HCT116 (cell line): ENCODE data around the gene CAP1. TPM values are rescaled to one million over a fixed set of nuclear protein-coding genes. Genes with fewer than 3 reads are reported as not detected.

Experiments used
- ATAC-seq: fragments of 200-7000 bp; cut with Tn5 transposase; 2 replicates; pipeline ENCODE4 v1.9.1; 2020; ENCODE audit warnings: mild to moderate bottlenecking, moderate library complexity
- BruUV-seq: library from RNA; stranded (reverse); fragments of 400-500 nt; replicated peaks from 2 replicates; lab custom pipeline; 2021; lab: Mats Ljungman, UMichigan
- CTCF ChIA-PET: fragments of 300-600 bp; sonication (Branson Sonifier 250); formaldehyde crosslinking; loops from one replicate; lab custom pipeline; 2021; ENCODE audit warnings: antibody characterized with exemption; lab: Charles Lee
- POLR2A ChIA-PET: fragments of 300-600, 350-600 bp; sonication (Branson Sonifier 250); formaldehyde crosslinking; loops from one replicate; lab custom pipeline; 2021; ENCODE audit warnings: antibody characterized with exemption; lab: Charles Lee
- RAD21 ChIA-PET, 2 experiments: fragments of 300-600 bp; sonication (Branson Sonifier 250); formaldehyde crosslinking; loops; one replicate each; lab custom pipeline; 2023; ENCODE audit warnings: low total read pairs in 2 of 2; ENCODE audit not compliant: uncharacterized antibody in 2 of 2, unreplicated experiment in 2 of 2, low non-redundant PET in 1 of 2; lab: Charles Lee
- DNase-seq: peaks from one replicate; pipeline ENCODE4 v3.0.0-alpha.2; 2010; ENCODE audit warnings: low read depth, low spot score
- H2AFZ ChIP-seq: fragments of 200-600 bp; shearing (Covaris generic), sonication (generic); 2 replicates; pipeline ENCODE4 v1.6.1; 2017; ENCODE audit warnings: low read depth, mixed run types, mixed read lengths, antibody characterized with exemption, low read length; ENCODE audit not compliant: poor library complexity, severe bottlenecking
- H3K27ac ChIP-seq: 2 replicates; pipeline ENCODE4 v1.5.1; 2012; ENCODE audit warnings: low read depth, low read length
- H3K27me3 ChIP-seq: fragments of 200-600 bp; sonication (generic); 2 replicates; pipeline ENCODE4 v1.6.1; 2016; ENCODE audit warnings: mixed run types, low read length, mixed read lengths; ENCODE audit not compliant: insufficient read depth
- H3K36me3 ChIP-seq, 2 experiments: fragments of 200-500 bp in 1 of 2; fragments of 200-600 bp in 1 of 2; sonication (Bioruptor generic) in 1 of 2; sonication (generic) in 1 of 2; 2 replicates each; pipeline versions ENCODE4 v1.5.1 to v1.6.1; 2014 to 2016; ENCODE audit warnings: low read length in 2 of 2, inconsistent platforms in 1 of 2, mixed read lengths in 1 of 2, mixed run types in 1 of 2; ENCODE audit not compliant: insufficient read depth in 2 of 2, control insufficient read depth in 1 of 2
- H3K4me1 ChIP-seq, 2 experiments: fragments of 200-600 bp in 1 of 2; sonication (generic) in 1 of 2; 2 replicates each; pipeline versions ENCODE4 v1.5.1 to v1.6.1; 2012 to 2017; ENCODE audit warnings: low read length in 2 of 2, inconsistent platforms in 1 of 2, mild to moderate bottlenecking in 1 of 2, mixed read lengths in 1 of 2, mixed run types in 1 of 2, moderate library complexity in 1 of 2; ENCODE audit not compliant: insufficient read depth in 2 of 2, control insufficient read depth in 1 of 2
- H3K4me2 ChIP-seq: fragments of 200-600 bp; sonication (generic); 2 replicates; pipeline ENCODE4 v1.6.1; 2017; ENCODE audit warnings: mixed run types, low read length, mixed read lengths
- H3K4me3 ChIP-seq, 2 experiments: fragments of 200-600 bp in 1 of 2; sonication (generic) in 1 of 2; replicated peaks in 1 of 2; 2 replicates each; pipeline ENCODE4 v1.5.1; 2011 to 2016; ENCODE audit warnings: low read length in 2 of 2, control low read depth in 1 of 2, low read depth in 1 of 2, mild to moderate bottlenecking in 1 of 2, mixed read lengths in 1 of 2, mixed run types in 1 of 2
- H3K79me2 ChIP-seq: fragments of 200-600 bp; sonication (generic); 2 replicates; pipeline ENCODE4 v1.6.1; 2017; ENCODE audit warnings: mild to moderate bottlenecking, mixed run types, low read length, moderate library complexity, mixed read lengths; ENCODE audit not compliant: insufficient read depth
- H3K9ac ChIP-seq: fragments of 200-600 bp; sonication (generic); 2 replicates; pipeline ENCODE4 v1.6.1; 2016; ENCODE audit warnings: low read length, mixed read lengths
- H3K9me2 ChIP-seq: fragments of 200-600 bp; sonication (generic), shearing (Covaris generic); 2 replicates; pipeline ENCODE4 v1.6.1; 2017; ENCODE audit warnings: mixed run types, mild to moderate bottlenecking, moderate library complexity; ENCODE audit not compliant: insufficient read depth
- H3K9me3 ChIP-seq, 2 experiments: fragments of 200-500 bp in 1 of 2; fragments of 200-600 bp in 1 of 2; sonication (Bioruptor generic) in 1 of 2; sonication (generic) in 1 of 2; 2 replicates each; pipeline ENCODE4 v1.6.1; 2014 to 2017; ENCODE audit warnings: low read length in 2 of 2, mixed read lengths in 2 of 2, inconsistent platforms in 1 of 2, low read depth in 1 of 2, mild to moderate bottlenecking in 1 of 2, mixed run types in 1 of 2, moderate library complexity in 1 of 2; ENCODE audit not compliant: control insufficient read depth in 1 of 2, insufficient read depth in 1 of 2
- H4K20me1 ChIP-seq: fragments of 200-600 bp; sonication (generic), shearing (Covaris generic); 2 replicates; pipeline ENCODE4 v1.6.1; 2017; ENCODE audit warnings: mixed run types, mild to moderate bottlenecking, moderate library complexity; ENCODE audit not compliant: insufficient read depth
- CBX3 ChIP-seq: IDR thresholded peaks from 2 replicates; pipeline ENCODE4 v1.6.1; 2012; ENCODE audit warnings: low read depth
- CEBPB ChIP-seq: IDR thresholded peaks from 2 replicates; pipeline ENCODE4 v1.6.1; 2012; ENCODE audit warnings: low read depth
- ELF1 ChIP-seq: IDR thresholded peaks from 2 replicates; pipeline ENCODE4 v1.6.1; 2012; ENCODE audit warnings: low read depth, borderline replicate concordance
- EZH2phosphoT487 ChIP-seq: fragments of 200-600 bp; IDR thresholded peaks from 2 replicates; pipeline ENCODE4 v1.6.1; 2018; ENCODE audit warnings: antibody characterized with exemption, borderline replicate concordance
- FOSL1 ChIP-seq: IDR thresholded peaks from 2 replicates; pipeline ENCODE4 v1.6.1; 2012; ENCODE audit warnings: low read depth
- SIN3A ChIP-seq: IDR thresholded peaks from 2 replicates; pipeline ENCODE4 v1.6.1; 2012; ENCODE audit warnings: low read depth
- TCF7L2 ChIP-seq: IDR thresholded peaks from 2 replicates; pipeline ENCODE4 v1.7.0; 2011; ENCODE audit warnings: borderline replicate concordance, inconsistent platforms; ENCODE audit not compliant: insufficient read depth, insufficient read length; ENCODE audit errors: extremely low read depth
- YY1 ChIP-seq: IDR thresholded peaks from 2 replicates; pipeline ENCODE4 v1.6.1; 2011; ENCODE audit warnings: low read length, low read depth, moderate library complexity, mild to moderate bottlenecking; ENCODE audit not compliant: insufficient replicate concordance; ENCODE audit errors: extremely low read depth
- ZNF274 ChIP-seq: fragments of 200-500 bp; sonication (Bioruptor generic); IDR thresholded peaks from 2 replicates; pipeline ENCODE4 v1.6.1; 2014; ENCODE audit warnings: mild to moderate bottlenecking, low read depth, low read length, inconsistent platforms
- intact Hi-C: fragments of 100-400 bp; cut with micrococcal nuclease; formaldehyde crosslinking; loops from 2 replicates; pipeline ENCODE4 v1.10.0; 2022
- total RNA-seq: library from RNA; stranded (reverse); gene quantifications from one replicate; pipeline ENCODE4 v1.2.1, GENCODE V29; 2021; ENCODE audit not compliant: unreplicated experiment
- TF ChIP-seq, protein P1 (sequence below): IDR thresholded peaks from 2 replicates; pipeline ENCODE4 v1.6.1; 2012
- TF ChIP-seq, protein P2 (sequence below), 3 experiments: fragments of 200-600 bp in 1 of 3; sonication (generic) in 1 of 3; IDR thresholded peaks in 2 of 3; conservative IDR thresholded peaks in 1 of 3; 2 replicates each; pipeline ENCODE4 v1.5.1; 2012 to 2017; ENCODE audit warnings: low read depth in 2 of 3, low read length in 2 of 3, antibody characterized with exemption in 1 of 3, borderline replicate concordance in 1 of 3, control low read depth in 1 of 3, mild to moderate bottlenecking in 1 of 3, mixed read lengths in 1 of 3, mixed run types in 1 of 3, moderate library complexity in 1 of 3; ENCODE audit not compliant: insufficient read depth in 1 of 3
- TF ChIP-seq, protein P3 (sequence below): IDR thresholded peaks from 2 replicates; pipeline ENCODE4 v1.6.1; 2012
- TF ChIP-seq, protein P4 (sequence below): IDR thresholded peaks from 2 replicates; pipeline ENCODE4 v1.6.1; 2012; ENCODE audit warnings: low read depth

CAP1 gene
- total RNA-seq, 1 experiment from 2014 or later: 274 TPM

DNA sequence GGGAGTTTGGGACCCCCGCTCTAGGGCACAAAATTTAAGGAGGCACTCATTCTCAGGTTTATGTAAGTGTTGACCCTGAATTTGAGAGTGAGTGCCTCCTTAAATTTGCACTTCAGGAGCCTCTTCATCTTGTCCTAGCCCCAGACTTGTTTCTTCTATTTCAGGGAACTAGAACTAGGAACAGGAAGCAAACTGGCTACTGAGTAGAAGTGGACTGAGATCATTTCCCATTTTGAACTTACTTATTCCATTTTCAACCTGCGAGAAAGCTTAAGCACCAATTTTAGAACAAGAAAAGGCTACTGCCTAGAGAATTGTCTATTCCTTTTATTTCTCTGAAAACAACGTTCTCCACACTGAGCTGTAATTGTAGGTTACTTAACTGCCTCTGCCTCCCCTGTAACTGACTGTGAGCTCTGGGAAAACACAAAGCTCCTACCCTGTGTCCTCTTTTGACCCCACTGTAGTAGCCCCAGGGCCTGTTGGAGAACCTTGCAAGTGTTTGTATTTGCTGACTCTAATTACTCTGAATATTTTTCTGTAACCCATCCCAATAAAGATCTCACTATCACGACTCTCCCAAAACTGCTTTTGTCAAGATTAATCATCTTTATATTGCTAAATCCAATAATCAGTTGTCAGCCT, 54.1 kb downstream of the CAP1 start:
- Histone ChIP-seq H4K20me1 (no peaks in the 10 kb centered on the region), H3K9ac (no peak overlapping the region), H3K9me2 (no peaks in the 10 kb centered on the region), H3K27me3 (no peaks in the 10 kb centered on the region), H2AFZ (no peak overlapping the region), H3K36me3 (peaks cover 15 to 16% of the 10 kb centered on the region in 2 experiments), H3K9me3 (no peaks in the 10 kb centered on the region), H3K4me3 (no peak overlapping the region), H3K4me2 (no peak overlapping the region), H3K27ac (no peak overlapping the region), H3K4me1 (peaks cover 11 to 22% of the 10 kb centered on the region in 2 experiments; a peak in 3 of 4 replicates), H3K79me2 (peaks cover 47% of the 10 kb centered on the region)
- CTCF ChIA-PET: no interaction called here
- ATAC-seq (no peak), DNase-seq (no peak)
- no peak for TF ChIP-seq EZH2phosphoT487
- TF ChIP-seq, protein P1, sequence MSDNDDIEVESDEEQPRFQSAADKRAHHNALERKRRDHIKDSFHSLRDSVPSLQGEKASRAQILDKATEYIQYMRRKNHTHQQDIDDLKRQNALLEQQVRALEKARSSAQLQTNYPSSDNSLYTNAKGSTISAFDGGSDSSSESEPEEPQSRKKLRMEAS: no peak
- TF ChIP-seq, protein P2, sequence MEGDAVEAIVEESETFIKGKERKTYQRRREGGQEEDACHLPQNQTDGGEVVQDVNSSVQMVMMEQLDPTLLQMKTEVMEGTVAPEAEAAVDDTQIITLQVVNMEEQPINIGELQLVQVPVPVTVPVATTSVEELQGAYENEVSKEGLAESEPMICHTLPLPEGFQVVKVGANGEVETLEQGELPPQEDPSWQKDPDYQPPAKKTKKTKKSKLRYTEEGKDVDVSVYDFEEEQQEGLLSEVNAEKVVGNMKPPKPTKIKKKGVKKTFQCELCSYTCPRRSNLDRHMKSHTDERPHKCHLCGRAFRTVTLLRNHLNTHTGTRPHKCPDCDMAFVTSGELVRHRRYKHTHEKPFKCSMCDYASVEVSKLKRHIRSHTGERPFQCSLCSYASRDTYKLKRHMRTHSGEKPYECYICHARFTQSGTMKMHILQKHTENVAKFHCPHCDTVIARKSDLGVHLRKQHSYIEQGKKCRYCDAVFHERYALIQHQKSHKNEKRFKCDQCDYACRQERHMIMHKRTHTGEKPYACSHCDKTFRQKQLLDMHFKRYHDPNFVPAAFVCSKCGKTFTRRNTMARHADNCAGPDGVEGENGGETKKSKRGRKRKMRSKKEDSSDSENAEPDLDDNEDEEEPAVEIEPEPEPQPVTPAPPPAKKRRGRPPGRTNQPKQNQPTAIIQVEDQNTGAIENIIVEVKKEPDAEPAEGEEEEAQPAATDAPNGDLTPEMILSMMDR (IDR thresholded peaks at IDR 0.05 in 2 of 3, conservative IDR thresholded peaks at IDR 0.05 in 1 of 3; ENCODE audit: borderline replicate concordance in 1 of 3, insufficient read depth in 1 of 3, low read depth in 2 of 3, low read length in 2 of 3): no peak
- TF ChIP-seq CEBPB: no peak
- no peak for TF ChIP-seq CBX3
- RAD21 ChIA-PET: no interaction called here
- no TSS peak for BruUV-seq
- intact Hi-C loops: no loop called here
- POLR2A ChIA-PET: no interaction called here

DNA sequence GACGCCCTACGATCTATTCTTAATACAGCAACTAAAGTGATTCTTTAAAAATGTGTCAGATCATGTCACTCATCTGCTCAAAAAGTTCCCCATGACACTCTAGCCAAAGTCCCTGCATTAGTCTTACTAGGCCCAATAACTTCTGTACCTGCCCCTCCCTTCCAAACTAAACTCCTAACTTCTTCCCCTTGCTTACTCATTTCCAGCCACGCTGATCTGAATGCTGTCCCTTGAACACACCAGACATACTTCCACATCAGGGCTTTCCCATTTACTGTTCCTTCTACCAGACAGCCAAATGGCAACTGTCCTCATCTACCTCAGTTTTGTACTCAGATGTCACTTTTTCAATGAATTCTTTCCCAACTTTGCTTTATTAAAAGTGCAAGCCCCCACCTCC, 55.3 kb downstream of the CAP1 start:
- peaks cover 11 to 22% of the 10 kb centered on the region in 2 experiments; a peak in 3 of 4 replicates for H3K4me1 ChIP-seq
- POLR2A ChIA-PET: no interaction called here
- H3K27ac ChIP-seq: no peak overlapping the region
- H3K79me2 ChIP-seq: peaks cover 46% of the 10 kb centered on the region
- no peaks in the 10 kb centered on the region for H4K20me1 ChIP-seq
- no peak overlapping the region for H2AFZ ChIP-seq
- no peaks in the 10 kb centered on the region for H3K27me3 ChIP-seq
- CTCF ChIA-PET: no interaction called here
- no peaks in the 10 kb centered on the region for H3K9me2 ChIP-seq
- peak overlapping the region; percentile 96 for H3K4me2 ChIP-seq
- peaks cover 5 to 8% of the 10 kb centered on the region in 2 experiments; a peak in 2 of 4 replicates for H3K36me3 ChIP-seq
- no peak for DNase-seq
- no peaks in the 10 kb centered on the region for H3K9me3 ChIP-seq
- no peak overlapping the region for H3K9ac ChIP-seq
- H3K4me3 ChIP-seq: peak overlapping the region; percentile 71 to 88
- intact Hi-C loops: no loop called here
- RAD21 ChIA-PET: no interaction called here
- no TSS peak for BruUV-seq
- no peak for ATAC-seq
- TF ChIP-seq TCF7L2: no peak
- TF ChIP-seq ZNF274: no peak
- TF ChIP-seq YY1: no peak
- no peak for TF ChIP-seq FOSL1
- no peak for TF ChIP-seq CBX3
- TF ChIP-seq, protein P3, sequence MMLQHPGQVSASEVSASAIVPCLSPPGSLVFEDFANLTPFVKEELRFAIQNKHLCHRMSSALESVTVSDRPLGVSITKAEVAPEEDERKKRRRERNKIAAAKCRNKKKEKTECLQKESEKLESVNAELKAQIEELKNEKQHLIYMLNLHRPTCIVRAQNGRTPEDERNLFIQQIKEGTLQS: no peak
- TF ChIP-seq CEBPB: no peak
- no peak for TF ChIP-seq EZH2phosphoT487
- TF ChIP-seq, protein P4, sequence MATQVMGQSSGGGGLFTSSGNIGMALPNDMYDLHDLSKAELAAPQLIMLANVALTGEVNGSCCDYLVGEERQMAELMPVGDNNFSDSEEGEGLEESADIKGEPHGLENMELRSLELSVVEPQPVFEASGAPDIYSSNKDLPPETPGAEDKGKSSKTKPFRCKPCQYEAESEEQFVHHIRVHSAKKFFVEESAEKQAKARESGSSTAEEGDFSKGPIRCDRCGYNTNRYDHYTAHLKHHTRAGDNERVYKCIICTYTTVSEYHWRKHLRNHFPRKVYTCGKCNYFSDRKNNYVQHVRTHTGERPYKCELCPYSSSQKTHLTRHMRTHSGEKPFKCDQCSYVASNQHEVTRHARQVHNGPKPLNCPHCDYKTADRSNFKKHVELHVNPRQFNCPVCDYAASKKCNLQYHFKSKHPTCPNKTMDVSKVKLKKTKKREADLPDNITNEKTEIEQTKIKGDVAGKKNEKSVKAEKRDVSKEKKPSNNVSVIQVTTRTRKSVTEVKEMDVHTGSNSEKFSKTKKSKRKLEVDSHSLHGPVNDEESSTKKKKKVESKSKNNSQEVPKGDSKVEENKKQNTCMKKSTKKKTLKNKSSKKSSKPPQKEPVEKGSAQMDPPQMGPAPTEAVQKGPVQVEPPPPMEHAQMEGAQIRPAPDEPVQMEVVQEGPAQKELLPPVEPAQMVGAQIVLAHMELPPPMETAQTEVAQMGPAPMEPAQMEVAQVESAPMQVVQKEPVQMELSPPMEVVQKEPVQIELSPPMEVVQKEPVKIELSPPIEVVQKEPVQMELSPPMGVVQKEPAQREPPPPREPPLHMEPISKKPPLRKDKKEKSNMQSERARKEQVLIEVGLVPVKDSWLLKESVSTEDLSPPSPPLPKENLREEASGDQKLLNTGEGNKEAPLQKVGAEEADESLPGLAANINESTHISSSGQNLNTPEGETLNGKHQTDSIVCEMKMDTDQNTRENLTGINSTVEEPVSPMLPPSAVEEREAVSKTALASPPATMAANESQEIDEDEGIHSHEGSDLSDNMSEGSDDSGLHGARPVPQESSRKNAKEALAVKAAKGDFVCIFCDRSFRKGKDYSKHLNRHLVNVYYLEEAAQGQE: no peak
- TF ChIP-seq SIN3A: no peak
- TF ChIP-seq ELF1: no peak
